NCI-H510A (cell line): ENCODE data around the gene RPL26.

Experiments
- DNase-seq: peaks from one replicate; lab custom pipeline; 2025; lab: John Stamatoyannopoulos, UW

Gene RPL26

GRCh38 chr17:8383143-8383822 lies at the start of gene RPL26:
Gene RPL26 (minus strand): TSS chr17:8383193. CDS start chr17:8382310, 883 bp downstream.
- peak; percentile 96 for DNase-seq

GRCh38 chr17:8430966-8431365 lies 48.0 kb upstream of the RPL26 start:
- no peak for DNase-seq

GRCh38 chr17:8426802-8427201 lies 43.8 kb upstream of the RPL26 start:
- DNase-seq: no peak

GRCh38 chr17:8426094-8426720 lies 43.2 kb upstream of the RPL26 start:
- DNase-seq: no peak

- no peak for DNase-seq
Observed at GRCh38 chr17:8421571-8421970, 38.6 kb upstream of the RPL26 start.

- DNase-seq: no peak
Observed at GRCh38 chr17:8420041-8420934, 37.3 kb upstream of the RPL26 start.

- no peak for DNase-seq
Observed at GRCh38 chr17:8419305-8419704, 36.3 kb upstream of the RPL26 start.

- DNase-seq: no peak
Observed at GRCh38 chr17:8418471-8418870, 35.5 kb upstream of the RPL26 start.

GRCh38 chr17:8417806-8418205 lies 34.8 kb upstream of the RPL26 start:
- no peak for DNase-seq

- DNase-seq: no peak
Observed at GRCh38 chr17:8413938-8414337, 30.9 kb upstream of the RPL26 start.

- no peak for DNase-seq
Observed at GRCh38 chr17:8413328-8413727, 30.3 kb upstream of the RPL26 start.

- no peak for DNase-seq
Observed at GRCh38 chr17:8412089-8412488, 29.1 kb upstream of the RPL26 start.

- no peak for DNase-seq
Observed at GRCh38 chr17:8410883-8411238, 27.9 kb upstream of the RPL26 start.

GRCh38 chr17:8409966-8410882 lies 27.2 kb upstream of the RPL26 start:
- DNase-seq: peak; percentile 59

- no peak for DNase-seq
Observed at GRCh38 chr17:8408371-8408770, 25.4 kb upstream of the RPL26 start.

GRCh38 chr17:8406174-8406573 lies 23.2 kb upstream of the RPL26 start:
- DNase-seq: no peak

GRCh38 chr17:8405499-8406016 lies 22.6 kb upstream of the RPL26 start:
- DNase-seq: no peak

- DNase-seq: no peak
Observed at GRCh38 chr17:8402921-8403536, 20.0 kb upstream of the RPL26 start.

- no peak for DNase-seq
Observed at GRCh38 chr17:8401107-8401506, 18.1 kb upstream of the RPL26 start.

GRCh38 chr17:8398980-8399379 lies 16.0 kb upstream of the RPL26 start:
- no peak for DNase-seq

GRCh38 chr17:8397636-8398035 lies 14.6 kb upstream of the RPL26 start, which contains the start of gene RNF222:
Gene RNF222 (minus strand): TSS chr17:8397827. CDS start chr17:8393461, 4,366 bp downstream.
- DNase-seq: peak; percentile 3
